ENCODE data around the gene CTSA. TPM values are rescaled to one million over a fixed set of nuclear protein-coding genes. Genes with fewer than 3 reads are reported as not detected.
A peak's percentile ranks its signal among the peaks of the same experiment; 100 is the strongest.

CTSA gene
- total and polyA plus RNA-seq, 9 of the 15 experiments (the other 6 are each of a cell fraction or from before 2014, with no cell fraction given), result 8.8 to 61.7 (median 28.3) TPM

DNA sequence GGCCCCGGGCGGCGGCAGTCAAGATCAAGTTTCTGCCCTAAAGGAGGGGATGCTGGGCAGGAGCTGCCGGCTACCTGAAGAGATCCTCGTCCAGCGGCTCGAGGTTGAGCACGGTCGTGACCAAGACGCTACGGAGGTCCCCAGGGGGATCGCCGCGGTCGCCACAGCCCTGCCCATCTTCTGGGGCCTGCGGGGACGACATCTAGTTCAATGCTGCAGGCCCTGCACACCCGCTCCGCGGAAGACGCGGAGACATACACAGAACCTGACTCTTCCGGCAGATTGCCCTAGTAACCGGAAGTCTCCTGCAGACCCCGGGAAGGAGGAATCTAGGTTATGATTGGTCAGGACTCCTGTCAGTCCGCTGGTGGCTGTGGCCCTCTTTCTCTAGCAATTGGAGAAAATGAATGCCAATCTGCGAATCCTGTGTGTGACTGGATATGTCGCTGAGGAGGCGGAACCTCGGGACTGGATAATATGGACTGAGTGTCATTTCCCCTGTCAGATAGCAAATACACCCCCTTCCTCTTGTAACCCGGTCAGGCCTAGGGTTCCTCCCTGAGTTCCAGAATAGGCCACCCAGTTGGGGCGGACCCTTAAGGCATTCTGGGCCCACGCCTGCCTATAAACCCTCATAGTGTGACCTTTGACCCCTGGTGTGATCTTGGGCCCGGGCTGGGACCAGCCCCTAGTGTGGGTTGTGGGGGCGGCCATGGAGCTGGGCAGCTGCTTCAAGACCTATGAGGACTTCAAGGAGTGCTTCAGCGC is 33.8 kb upstream of the CTSA start, which contains the start of the genes ACOT8 and ZSWIM3 (continued):
- TF ChIP-seq THRAP3 (IDR thresholded peaks at IDR 0.05; ENCODE audit: borderline replicate concordance) (no peak), RBM25 (IDR thresholded peaks at IDR 0.05; ENCODE audit: low read depth, low read length, severe bottlenecking) (peak; percentile 99), SAP30 (IDR thresholded peaks at IDR 0.05; ENCODE audit: borderline replicate concordance, insufficient read depth, low read depth, low read length, poor library complexity, severe bottlenecking) (peak; percentile 88), PURB (CRISPR knock-in tag; IDR thresholded peaks at IDR 0.05; ENCODE audit: low read depth) (no peak), SP2 (IDR thresholded peaks at IDR 0.05; ENCODE audit: extremely low read depth, low read depth, low read length, poor library complexity, severe bottlenecking) (peak; percentile 98), DIDO1 (tag; IDR thresholded peaks at IDR 0.05; ENCODE audit: low read depth) (peak; percentile 68; the same call in 1 of the 2 replicates), ZNF253 (CRISPR knock-in tag; conservative IDR thresholded peaks at IDR 0.05) (no peak), TBP (optimal IDR thresholded peaks at IDR 0.05; ENCODE audit: low read depth, low read length) (peak; percentile 94), PRPF4 (IDR thresholded peaks at IDR 0.05; ENCODE audit: insufficient read depth, low read depth, low read length, poor library complexity, severe bottlenecking) (no peak), ELF1 (tag; IDR thresholded peaks at IDR 0.05) (peak; percentile 88), CHD2 (IDR thresholded peaks at IDR 0.05; ENCODE audit: low read depth, low read length) (peak; percentile 93), PTRF (tag; IDR thresholded peaks at IDR 0.05) (no peak), RBM22 (IDR thresholded peaks at IDR 0.05; ENCODE audit: low read depth, low read length, poor library complexity, severe bottlenecking) (no peak), ZNF764 (CRISPR knock-in tag; IDR thresholded peaks at IDR 0.05; ENCODE audit: low read depth) (no peak), MAZ (CRISPR knock-in tag; conservative IDR thresholded peaks at IDR 0.05 in 1 of 2, IDR thresholded peaks at IDR 0.05 in 1 of 2) (no peak; a peak in 1 of 4 replicates), SMAD3 (CRISPR knock-in tag; conservative IDR thresholded peaks at IDR 0.05) (0 out of 2 replicates have a peak, but pooled peaks have one; percentile 25), TRIM24 (IDR thresholded peaks at IDR 0.05) (no peak), POLR2AphosphoS5 (IDR thresholded peaks at IDR 0.05; ENCODE audit: control insufficient read depth, insufficient read depth, low read depth, low read length) (peak; percentile 62; the same call in 1 of the 2 replicates), ZFP36 (IDR thresholded peaks at IDR 0.05; ENCODE audit: low read depth, low read length, partially characterized antibody) (no peak), ESRRA (IDR thresholded peaks at IDR 0.05; ENCODE audit: borderline replicate concordance, low read depth) (0 out of 2 replicates have a peak, but pooled peaks have one; percentile 18), XRCC4 (IDR thresholded peaks at IDR 0.05; ENCODE audit: extremely low read depth, insufficient read depth, insufficient read length) (no peak), HNRNPL (IDR thresholded peaks at IDR 0.05; ENCODE audit: low read depth, low read length) (no peak), ZNF324 (CRISPR knock-in tag; IDR thresholded peaks at IDR 0.05) (no peak), HDAC1 (IDR thresholded peaks at IDR 0.05) (peak in 1 of 2 experiments; percentile 68; a peak in 1 of 4 replicates)
- TF ChIP-seq, protein P1, sequence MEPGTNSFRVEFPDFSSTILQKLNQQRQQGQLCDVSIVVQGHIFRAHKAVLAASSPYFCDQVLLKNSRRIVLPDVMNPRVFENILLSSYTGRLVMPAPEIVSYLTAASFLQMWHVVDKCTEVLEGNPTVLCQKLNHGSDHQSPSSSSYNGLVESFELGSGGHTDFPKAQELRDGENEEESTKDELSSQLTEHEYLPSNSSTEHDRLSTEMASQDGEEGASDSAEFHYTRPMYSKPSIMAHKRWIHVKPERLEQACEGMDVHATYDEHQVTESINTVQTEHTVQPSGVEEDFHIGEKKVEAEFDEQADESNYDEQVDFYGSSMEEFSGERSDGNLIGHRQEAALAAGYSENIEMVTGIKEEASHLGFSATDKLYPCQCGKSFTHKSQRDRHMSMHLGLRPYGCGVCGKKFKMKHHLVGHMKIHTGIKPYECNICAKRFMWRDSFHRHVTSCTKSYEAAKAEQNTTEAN (CRISPR knock-in tag; IDR thresholded peaks at IDR 0.05), result no peak
- TF ChIP-seq, protein P2, sequence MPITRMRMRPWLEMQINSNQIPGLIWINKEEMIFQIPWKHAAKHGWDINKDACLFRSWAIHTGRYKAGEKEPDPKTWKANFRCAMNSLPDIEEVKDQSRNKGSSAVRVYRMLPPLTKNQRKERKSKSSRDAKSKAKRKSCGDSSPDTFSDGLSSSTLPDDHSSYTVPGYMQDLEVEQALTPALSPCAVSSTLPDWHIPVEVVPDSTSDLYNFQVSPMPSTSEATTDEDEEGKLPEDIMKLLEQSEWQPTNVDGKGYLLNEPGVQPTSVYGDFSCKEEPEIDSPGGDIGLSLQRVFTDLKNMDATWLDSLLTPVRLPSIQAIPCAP (CRISPR knock-in tag; IDR thresholded peaks at IDR 0.05; ENCODE audit: borderline replicate concordance), result no peak

All from K562 (cell line).